GM12872 (cell line): ENCODE measurements around the gene ECM2.

Source experiments
- TF ChIP-seq, protein P1 (sequence below): IDR thresholded peaks from 3 replicates; pipeline ENCODE4 v1.5.1; 2011; ENCODE audit warnings: low read depth, mild to moderate bottlenecking, low read length, moderate library complexity; ENCODE audit not compliant: insufficient read depth

The ECM2 gene

DNA sequence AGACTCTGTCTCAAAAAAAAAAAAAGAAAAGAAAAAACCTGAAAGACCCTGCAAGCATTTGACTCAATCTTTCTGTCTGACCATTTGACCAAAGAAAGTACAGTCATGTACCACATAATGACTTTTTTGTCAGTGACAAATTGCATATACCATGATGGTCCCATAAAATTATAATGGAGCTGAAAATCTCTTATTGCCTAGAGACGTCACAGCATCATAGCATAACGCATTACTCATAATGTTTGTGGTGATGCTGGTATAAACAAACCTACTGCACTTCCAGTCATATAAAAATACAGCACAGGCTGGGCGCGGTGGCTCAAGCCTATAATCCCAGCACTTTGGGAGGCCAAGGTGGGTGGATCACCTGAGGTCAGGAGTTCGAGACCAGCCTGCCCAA lies 10.5 kb downstream of the ECM2 start:
- TF ChIP-seq, protein P1, sequence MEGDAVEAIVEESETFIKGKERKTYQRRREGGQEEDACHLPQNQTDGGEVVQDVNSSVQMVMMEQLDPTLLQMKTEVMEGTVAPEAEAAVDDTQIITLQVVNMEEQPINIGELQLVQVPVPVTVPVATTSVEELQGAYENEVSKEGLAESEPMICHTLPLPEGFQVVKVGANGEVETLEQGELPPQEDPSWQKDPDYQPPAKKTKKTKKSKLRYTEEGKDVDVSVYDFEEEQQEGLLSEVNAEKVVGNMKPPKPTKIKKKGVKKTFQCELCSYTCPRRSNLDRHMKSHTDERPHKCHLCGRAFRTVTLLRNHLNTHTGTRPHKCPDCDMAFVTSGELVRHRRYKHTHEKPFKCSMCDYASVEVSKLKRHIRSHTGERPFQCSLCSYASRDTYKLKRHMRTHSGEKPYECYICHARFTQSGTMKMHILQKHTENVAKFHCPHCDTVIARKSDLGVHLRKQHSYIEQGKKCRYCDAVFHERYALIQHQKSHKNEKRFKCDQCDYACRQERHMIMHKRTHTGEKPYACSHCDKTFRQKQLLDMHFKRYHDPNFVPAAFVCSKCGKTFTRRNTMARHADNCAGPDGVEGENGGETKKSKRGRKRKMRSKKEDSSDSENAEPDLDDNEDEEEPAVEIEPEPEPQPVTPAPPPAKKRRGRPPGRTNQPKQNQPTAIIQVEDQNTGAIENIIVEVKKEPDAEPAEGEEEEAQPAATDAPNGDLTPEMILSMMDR = no peak

GRCh38 chr9:92524881-92525280 lies 10.9 kb downstream of the ECM2 start:
- TF ChIP-seq, protein P1 = no peak

DNA sequence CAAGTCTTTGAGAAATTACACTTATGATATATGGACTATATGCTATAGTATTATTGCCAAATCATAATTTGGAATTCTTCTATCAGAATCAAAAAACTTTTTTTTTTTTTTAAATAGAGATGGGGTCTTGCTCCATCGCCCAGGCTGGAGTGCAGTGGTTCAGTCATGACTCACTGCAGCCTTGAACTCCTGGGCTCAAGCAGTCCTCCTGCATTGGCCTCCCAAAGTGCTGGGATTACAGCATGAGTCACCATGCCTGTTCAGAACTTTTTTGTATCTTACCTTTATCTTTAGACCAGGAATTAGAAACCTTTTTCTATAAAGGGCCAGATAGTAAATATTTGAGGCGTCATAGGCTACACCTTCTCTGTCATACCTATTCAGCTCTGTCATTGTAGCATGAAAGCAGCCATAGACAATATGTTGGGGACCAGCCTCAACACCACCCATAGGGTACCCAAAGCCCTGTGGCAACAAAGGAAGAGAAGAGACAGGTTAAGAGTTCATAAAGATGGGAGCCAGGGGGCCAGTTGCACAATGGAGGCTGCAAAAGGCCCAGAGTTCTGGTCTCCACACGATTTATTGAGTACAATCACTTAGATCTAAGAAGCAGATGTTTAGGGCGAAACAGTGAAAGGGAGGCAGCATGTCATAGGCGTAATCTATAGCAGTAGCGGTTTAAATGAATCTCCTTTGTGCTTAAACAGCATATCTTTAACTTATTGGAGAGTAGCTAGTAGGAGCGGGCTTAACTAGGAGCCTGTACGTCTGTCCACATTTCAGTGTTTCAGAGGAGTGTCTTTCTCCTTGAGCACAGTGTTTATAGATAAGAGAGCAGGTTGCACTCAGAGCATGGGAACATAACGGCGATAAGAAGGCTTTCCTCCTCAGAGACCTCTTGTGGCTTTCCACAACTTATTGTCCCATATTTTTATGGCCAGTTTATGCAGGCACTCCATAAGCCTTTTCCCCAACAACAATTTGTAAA lies 12.5 kb downstream of the ECM2 start:
- TF ChIP-seq, protein P1 = no peak

DNA sequence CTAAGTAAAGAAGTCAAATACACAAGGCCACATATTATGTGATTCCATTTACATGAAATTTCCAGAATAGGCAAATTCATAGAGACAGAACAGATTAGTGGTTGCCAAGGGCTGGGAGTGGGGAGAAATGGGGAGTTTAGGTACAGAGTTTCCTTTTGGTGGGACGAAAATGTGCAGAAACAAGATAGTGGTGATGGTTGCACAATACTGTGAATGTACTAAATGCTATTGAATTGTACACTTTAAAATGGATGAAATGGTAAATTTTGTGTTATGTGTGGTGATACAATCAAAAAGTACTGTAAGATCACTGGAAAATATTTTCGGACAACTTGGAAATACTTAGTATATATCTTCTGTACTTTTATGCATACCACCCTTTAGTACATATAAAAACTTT lies 15.0 kb downstream of the ECM2 start:
- TF ChIP-seq, protein P1 = no peak

- TF ChIP-seq, protein P1 = no peak
These were observed 17.6 kb downstream of the ECM2 start for GRCh38 chr9:92518199-92518598.

GRCh38 chr9:92517046-92517445 lies 18.7 kb downstream of the ECM2 start:
- TF ChIP-seq, protein P1 = no peak

DNA sequence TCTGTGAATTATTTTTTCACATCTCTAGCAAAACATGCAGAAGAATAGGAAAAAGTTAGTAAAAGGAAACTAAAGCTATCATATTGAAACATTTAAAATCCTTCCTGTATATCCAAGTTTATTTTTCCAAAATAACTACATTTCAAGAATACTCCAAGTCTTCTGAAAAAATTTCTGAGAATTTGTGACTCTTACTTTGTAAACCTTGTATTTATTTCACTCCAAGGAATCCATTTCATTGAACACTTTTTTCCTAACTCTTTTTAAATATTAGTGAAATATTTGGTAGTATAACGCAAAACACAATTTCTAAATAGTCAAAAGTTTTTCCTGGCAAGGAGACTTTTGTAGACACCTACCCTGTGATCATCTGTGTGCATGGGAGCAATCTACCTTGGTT lies 19.3 kb downstream of the ECM2 start:
- TF ChIP-seq, protein P1 = no peak
